Natural killer cell (primary cell): ENCODE data around the gene ILDR2. TPM values are rescaled to one million over a fixed set of nuclear protein-coding genes. Genes with fewer than 3 reads are reported as not detected.

Source experiments
- ATAC-seq, 3 donors: fragments of 150-1000 bp in 2 of 3; fragments of 200-7000 bp in 1 of 3; cut with Tn5 transposase; 1 replicate in 1 of 3; 2 replicates in 2 of 3; pipeline ENCODE4 v1.10.0; 2021; ENCODE audit warnings: mild to moderate bottlenecking in 2 of 3, moderate library complexity in 2 of 3
- DNase-seq, 2 donors: peaks; one replicate each; pipeline versions ENCODE4 v3.0.0 to v3.0.0-alpha.2; 2013 to 2021; ENCODE audit warnings: mixed read lengths in 1 of 2
- H3K27ac ChIP-seq: one replicate; pipeline ENCODE4 v1.5.1; 2013; ENCODE audit warnings: mild to moderate bottlenecking, low read length
- H3K27me3 ChIP-seq: one replicate; pipeline ENCODE4 v1.6.1; 2013; ENCODE audit warnings: low read length; ENCODE audit not compliant: control insufficient read depth, insufficient read depth
- H3K36me3 ChIP-seq: one replicate; pipeline ENCODE4 v1.6.1; 2013; ENCODE audit warnings: low read length; ENCODE audit not compliant: control insufficient read depth, insufficient read depth
- H3K4me1 ChIP-seq: one replicate; pipeline ENCODE4 v1.6.1; 2013; ENCODE audit warnings: low read length; ENCODE audit not compliant: control insufficient read depth, insufficient read depth
- H3K4me3 ChIP-seq: one replicate; pipeline ENCODE4 v1.5.1; 2013; ENCODE audit warnings: low read length
- H3K9me3 ChIP-seq: one replicate; pipeline ENCODE4 v1.6.1; 2013; ENCODE audit warnings: low read length; ENCODE audit not compliant: control insufficient read depth, insufficient read depth
- H3K27ac Mint-ChIP-seq, 2 donors: one replicate each; pipeline ENCODE4 v1.8.0; 2022; ENCODE audit warnings: mild to moderate bottlenecking in 2 of 2, mixed read lengths in 2 of 2, moderate library complexity in 1 of 2
- H3K27me3 Mint-ChIP-seq, 2 donors: one replicate each; pipeline ENCODE4 v1.8.0; 2022; ENCODE audit warnings: low read depth in 2 of 2, mixed read lengths in 2 of 2
- H3K36me3 Mint-ChIP-seq: one replicate; pipeline ENCODE4 v1.8.0; 2022; ENCODE audit warnings: mixed read lengths
- H3K4me1 Mint-ChIP-seq, 2 donors: one replicate each; pipeline ENCODE4 v1.8.0; 2022; ENCODE audit warnings: mixed read lengths in 2 of 2
- H3K4me3 Mint-ChIP-seq: one replicate; pipeline ENCODE4 v1.8.0; 2022; ENCODE audit warnings: mild to moderate bottlenecking, moderate library complexity, mixed read lengths
- H3K9me3 Mint-ChIP-seq, 2 donors: one replicate each; pipeline ENCODE4 v1.8.0; 2022; ENCODE audit warnings: mixed read lengths in 2 of 2
- CTCF ChIP-seq: fragments of 200-600 bp; IDR thresholded peaks from one replicate; pipeline ENCODE4 v1.8.0; 2022; ENCODE audit warnings: antibody characterized with exemption
- WGBS: methylation state at CpG from one replicate; pipeline ENCODE4 v1.1.7; 2013; ENCODE audit warnings: missing lambda C conversion rate; ENCODE audit not compliant: insufficient coverage; 5-methylcytosine and 5-hydroxymethylcytosine counted together
- intact Hi-C: fragments of 100-400 bp; cut with micrococcal nuclease; formaldehyde crosslinking; loops from one replicate; pipeline ENCODE4 v1.14.2; 2022
- total RNA-seq, 4 donors: library from RNA; stranded (reverse); fragments of 120-200 nt in 1 of 4; gene quantifications; one replicate each; pipeline versions ENCODE4 v1.2.3 to v1.2.4, GENCODE V29; 2013 to 2022

The ILDR2 gene
- total RNA-seq, 3 donors from 2014 or later (not counting 1 experiment from before 2014, with no cell fraction given): 2.4 to 4.3 (median 2.8) TPM

GRCh38 chr1:166956872-166957271 is 18.5 kb downstream of the ILDR2 start:
- H3K27me3 Mint-ChIP-seq: peaks cover 5 to 12% of the 10 kb centered on the region in 2 donors
- peaks cover 0 to 4% of the 10 kb centered on the region in 2 donors for H3K4me1 Mint-ChIP-seq
- no peaks in the 10 kb centered on the region for H3K9me3 ChIP-seq
- H3K4me1 ChIP-seq: no peaks in the 10 kb centered on the region
- H3K36me3 Mint-ChIP-seq: no peaks in the 10 kb centered on the region
- no peak for TF ChIP-seq CTCF
- ATAC-seq (no peak), DNase-seq (no peak)
- no peak overlapping the region for H3K4me3 ChIP-seq
- H3K4me3 Mint-ChIP-seq: no peak overlapping the region
- no peak overlapping the region for H3K27ac ChIP-seq
- WGBS: 94% methylated on average over 2 of the region's 2 CpGs
- H3K27me3 ChIP-seq: no peaks in the 10 kb centered on the region
- intact Hi-C loops: no loop called here
- H3K9me3 Mint-ChIP-seq: no peaks in the 10 kb centered on the region
- H3K27ac Mint-ChIP-seq: no peak overlapping the region
- no peaks in the 10 kb centered on the region for H3K36me3 ChIP-seq

GRCh38 chr1:166956057-166956850 is 19.1 kb downstream of the ILDR2 start:
- no peaks in the 10 kb centered on the region for H3K4me1 ChIP-seq
- H3K27ac Mint-ChIP-seq: no peak overlapping the region
- peaks cover 0 to 4% of the 10 kb centered on the region in 2 donors for H3K4me1 Mint-ChIP-seq
- 84% methylated on average over 1 of the region's 2 CpGs for WGBS
- intact Hi-C loops: no loop called here
- TF ChIP-seq CTCF: no peak
- H3K9me3 Mint-ChIP-seq: no peaks in the 10 kb centered on the region
- H3K9me3 ChIP-seq: no peaks in the 10 kb centered on the region
- no peak for DNase-seq
- H3K4me3 ChIP-seq: no peak overlapping the region
- ATAC-seq: no peak
- no peaks in the 10 kb centered on the region for H3K36me3 ChIP-seq
- no peaks in the 10 kb centered on the region for H3K36me3 Mint-ChIP-seq
- H3K27me3 ChIP-seq: no peaks in the 10 kb centered on the region
- peaks cover 5 to 12% of the 10 kb centered on the region in 2 donors for H3K27me3 Mint-ChIP-seq
- H3K4me3 Mint-ChIP-seq: no peak overlapping the region
- no peak overlapping the region for H3K27ac ChIP-seq

- peaks cover 0 to 2% of the 10 kb centered on the region in 2 donors for H3K27me3 Mint-ChIP-seq
- TF ChIP-seq CTCF: no peak
- intact Hi-C loops: no loop called here
Measured at GRCh38 chr1:166953491-166953890, 21.8 kb downstream of the ILDR2 start.

More at GRCh38 chr1:166953491-166953890, 21.8 kb downstream of the ILDR2 start:
- H3K9me3 ChIP-seq: no peaks in the 10 kb centered on the region
- no peaks in the 10 kb centered on the region for H3K36me3 Mint-ChIP-seq
- no peaks in the 10 kb centered on the region for H3K9me3 Mint-ChIP-seq
- H3K4me3 ChIP-seq: no peak overlapping the region
- no peak for DNase-seq
- H3K4me1 ChIP-seq: no peaks in the 10 kb centered on the region
- H3K4me3 Mint-ChIP-seq: no peak overlapping the region
- no peak for ATAC-seq
- H3K27ac ChIP-seq: no peak overlapping the region
- H3K27me3 ChIP-seq: no peaks in the 10 kb centered on the region
- H3K4me1 Mint-ChIP-seq: no peaks in the 10 kb centered on the region
- H3K27ac Mint-ChIP-seq: no peak overlapping the region
- H3K36me3 ChIP-seq: no peaks in the 10 kb centered on the region
